Tibial artery (tissue), 4 donors: ENCODE measurements around the gene TSC2.
A peak's percentile ranks its signal among the peaks of the same experiment; 100 is the strongest.

ENCODE experiments used
- DNase-seq, 2 donors: peaks; one replicate each; pipeline ENCODE4 v3.0.0-alpha.2; 2019
- H3K27ac ChIP-seq, 2 donors: fragments of 200-600 bp; sonication (generic) in 1 of 2; 1 replicate in 1 of 2; 2 replicates in 1 of 2; pipeline ENCODE4 v1.5.1; 2018 to 2019; ENCODE audit warnings: mild to moderate bottlenecking in 1 of 2
- H3K27me3 ChIP-seq, 2 donors: fragments of 200-600 bp; sonication (generic) in 1 of 2; one replicate each; pipeline versions ENCODE4 v1.5.1 to v1.6.0; 2016 to 2019
- H3K36me3 ChIP-seq, 3 donors: fragments of 200-600 bp; sonication (generic) in 2 of 3; one replicate each; pipeline ENCODE4 v1.5.1; 2016 to 2019; ENCODE audit warnings: mild to moderate bottlenecking in 2 of 3
- H3K4me1 ChIP-seq, 4 donors: fragments of 200-600 bp; sonication (generic) in 2 of 4; 1 replicate in 3 of 4; 2 replicates in 1 of 4; pipeline ENCODE4 v1.5.1; 2016 to 2019
- H3K4me3 ChIP-seq, 2 donors: fragments of 200-600 bp; sonication (generic) in 1 of 2; 1 replicate in 1 of 2; 2 replicates in 1 of 2; pipeline ENCODE4 v1.5.1; 2018 to 2019; ENCODE audit warnings: mild to moderate bottlenecking in 2 of 2
- H3K9me3 ChIP-seq, 3 donors: fragments of 200-600 bp; sonication (generic) in 1 of 3; one replicate each; pipeline ENCODE4 v1.5.1; 2016 to 2019
- intact Hi-C: fragments of 100-400 bp; cut with DNase I; formaldehyde crosslinking; loops from one replicate; pipeline ENCODE4 v1.15.0; 2023; ENCODE audit warnings: low total_unique reads
- TF ChIP-seq, protein P1 (sequence below), 2 experiments: fragments of 200-600 bp in 1 of 2; fragments of 450-650 bp in 1 of 2; IDR thresholded peaks; one replicate each; pipeline ENCODE4 v1.5.1; 2017 to 2019; ENCODE audit warnings: antibody characterized with exemption in 2 of 2, mild to moderate bottlenecking in 1 of 2, moderate library complexity in 1 of 2

TSC2 gene

DNA sequence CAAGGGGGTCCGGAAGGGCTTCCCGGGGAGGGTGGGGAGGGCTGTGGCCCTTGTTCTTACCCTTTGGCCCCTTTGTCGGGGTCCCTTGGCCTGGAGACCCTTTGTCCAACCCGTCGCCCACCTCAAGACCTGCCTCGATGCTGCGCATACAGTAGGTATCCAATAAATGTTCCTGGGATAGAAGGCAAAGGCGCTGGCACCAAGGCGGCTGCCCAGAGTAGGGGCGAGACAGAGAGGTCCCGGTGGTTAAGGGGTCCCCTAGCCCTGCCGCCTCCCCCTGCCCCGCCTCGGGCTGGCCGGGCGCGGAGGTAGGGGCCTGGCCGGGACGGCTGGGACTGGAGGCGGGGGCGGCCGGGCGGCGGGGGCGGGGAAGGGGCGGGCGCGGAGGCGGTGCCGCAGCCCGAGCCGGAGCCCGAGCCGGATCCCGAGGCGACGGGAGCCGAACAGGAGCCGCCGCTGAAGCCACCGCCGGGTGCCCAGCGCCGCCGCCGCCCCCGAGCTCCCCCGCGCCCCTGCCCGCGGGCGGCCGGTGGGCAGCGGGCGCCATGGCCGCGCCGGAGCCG is 21.2 kb upstream of the TSC2 start, which contains the start of gene NHERF2:
TSS of gene NHERF2 (plus strand) at position 442 of the 563 bp plus-strand sequence. CDS start at position 546, 104 bp downstream.
- DNase-seq: no peak
- Histone ChIP-seq H3K27ac (peak within 1 kb of the TSS; percentile 77 to 98), H3K4me1 (peaks cover 0 to 77% (median 51%) of the 10 kb centered on the region in 4 donors), H3K4me3 (peak within 1 kb of the TSS; percentile 62 to 72), H3K9me3 (no peaks in the 10 kb centered on the region), H3K36me3 (peaks cover 0 to 13% (median 0%) of the 10 kb centered on the region in 3 donors), H3K27me3 (peaks cover 0 to 8% of the 10 kb centered on the region in 2 donors)
- TF ChIP-seq, protein P1, sequence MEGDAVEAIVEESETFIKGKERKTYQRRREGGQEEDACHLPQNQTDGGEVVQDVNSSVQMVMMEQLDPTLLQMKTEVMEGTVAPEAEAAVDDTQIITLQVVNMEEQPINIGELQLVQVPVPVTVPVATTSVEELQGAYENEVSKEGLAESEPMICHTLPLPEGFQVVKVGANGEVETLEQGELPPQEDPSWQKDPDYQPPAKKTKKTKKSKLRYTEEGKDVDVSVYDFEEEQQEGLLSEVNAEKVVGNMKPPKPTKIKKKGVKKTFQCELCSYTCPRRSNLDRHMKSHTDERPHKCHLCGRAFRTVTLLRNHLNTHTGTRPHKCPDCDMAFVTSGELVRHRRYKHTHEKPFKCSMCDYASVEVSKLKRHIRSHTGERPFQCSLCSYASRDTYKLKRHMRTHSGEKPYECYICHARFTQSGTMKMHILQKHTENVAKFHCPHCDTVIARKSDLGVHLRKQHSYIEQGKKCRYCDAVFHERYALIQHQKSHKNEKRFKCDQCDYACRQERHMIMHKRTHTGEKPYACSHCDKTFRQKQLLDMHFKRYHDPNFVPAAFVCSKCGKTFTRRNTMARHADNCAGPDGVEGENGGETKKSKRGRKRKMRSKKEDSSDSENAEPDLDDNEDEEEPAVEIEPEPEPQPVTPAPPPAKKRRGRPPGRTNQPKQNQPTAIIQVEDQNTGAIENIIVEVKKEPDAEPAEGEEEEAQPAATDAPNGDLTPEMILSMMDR (IDR thresholded peaks at IDR 0.05): no peak
- intact Hi-C loops: no loop called here

DNA sequence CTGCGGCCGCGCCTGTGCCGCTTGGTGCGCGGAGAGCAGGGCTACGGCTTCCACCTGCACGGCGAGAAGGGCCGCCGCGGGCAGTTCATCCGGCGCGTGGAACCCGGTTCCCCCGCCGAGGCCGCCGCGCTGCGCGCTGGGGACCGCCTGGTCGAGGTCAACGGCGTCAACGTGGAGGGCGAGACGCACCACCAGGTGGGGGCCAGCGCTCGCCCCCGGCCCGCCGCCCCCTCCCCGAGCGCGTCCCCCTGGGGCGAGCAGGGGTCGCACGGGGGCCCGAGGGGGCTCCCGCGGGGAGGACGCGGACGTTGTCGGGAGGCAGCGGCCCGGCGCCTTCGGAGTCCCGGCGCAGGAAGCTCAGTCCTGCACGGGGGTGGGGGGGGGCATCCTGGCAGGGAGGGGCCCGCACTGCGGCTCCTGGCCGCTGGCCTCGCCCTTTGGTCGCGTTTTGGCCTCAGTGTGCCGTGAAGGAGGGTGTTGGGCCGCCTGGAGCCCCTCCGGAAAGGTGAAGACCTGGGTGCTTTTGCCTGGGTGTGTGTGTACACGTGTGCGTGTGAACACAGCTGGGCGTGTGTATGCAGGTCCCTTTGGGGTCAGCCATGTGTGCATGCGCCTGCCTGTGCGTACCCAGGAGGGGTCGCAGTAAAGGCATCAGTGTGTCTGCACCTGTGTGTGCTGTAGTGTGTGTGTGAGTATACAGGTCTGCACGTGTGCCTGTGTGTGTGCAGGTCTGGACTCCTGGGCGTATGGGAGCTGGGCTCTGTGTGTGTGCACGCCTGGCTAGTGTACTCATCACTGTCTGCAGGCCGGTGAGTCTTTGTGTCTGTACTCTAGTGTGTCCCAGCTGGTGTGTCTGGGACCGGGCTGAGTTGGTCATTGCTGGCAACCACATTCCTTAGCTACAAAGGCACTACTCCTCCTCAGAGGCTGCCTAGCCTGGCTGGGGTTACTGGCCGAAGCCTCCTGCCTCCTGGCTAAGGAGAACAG is 20.5 kb upstream of the TSC2 start:
- Histone ChIP-seq H3K36me3 (peaks cover 0 to 13% (median 0%) of the 10 kb centered on the region in 3 donors), H3K27ac (peak overlapping the region; percentile 77 to 98), H3K4me1 (peaks cover 0 to 82% (median 55%) of the 10 kb centered on the region in 4 donors), H3K4me3 (peak overlapping the region; percentile 62 to 72), H3K9me3 (no peaks in the 10 kb centered on the region), H3K27me3 (peaks cover 0 to 3% of the 10 kb centered on the region in 2 donors)
- TF ChIP-seq, protein P1 (IDR thresholded peaks at IDR 0.05): no peak
- DNase-seq: no peak
- intact Hi-C loops: no loop called here

DNA sequence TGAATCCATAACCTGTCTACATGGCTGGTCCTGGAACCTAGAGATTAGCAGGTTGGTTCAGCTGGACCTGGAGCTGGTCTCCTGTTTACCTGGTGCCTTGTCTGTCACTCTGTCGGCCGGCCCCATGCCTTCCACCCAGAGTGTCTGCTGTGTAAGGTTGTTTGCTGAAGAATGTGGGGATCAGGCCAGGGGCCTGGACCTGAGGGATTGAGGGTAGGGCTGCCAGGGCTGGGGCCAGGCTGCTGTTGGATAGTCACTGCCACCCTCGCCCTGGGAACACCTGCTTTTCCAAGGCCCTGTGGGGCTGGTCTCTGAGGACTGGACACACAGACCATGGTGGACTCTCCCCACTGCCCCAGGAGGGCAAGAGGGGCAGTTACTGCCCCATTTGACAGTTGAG is 19.6 kb upstream of the TSC2 start:
- peaks cover 0 to 82% (median 57%) of the 10 kb centered on the region in 4 donors for H3K4me1 ChIP-seq
- H3K27me3 ChIP-seq: no peaks in the 10 kb centered on the region
- intact Hi-C loops: no loop called here
- H3K4me3 ChIP-seq: peak overlapping the region; percentile 62 to 72
- peak overlapping the region; percentile 77 to 98 for H3K27ac ChIP-seq
- TF ChIP-seq, protein P1 (IDR thresholded peaks at IDR 0.05): no peak
- no peak for DNase-seq
- peaks cover 0 to 13% (median 0%) of the 10 kb centered on the region in 3 donors for H3K36me3 ChIP-seq
- H3K9me3 ChIP-seq: no peaks in the 10 kb centered on the region

DNA sequence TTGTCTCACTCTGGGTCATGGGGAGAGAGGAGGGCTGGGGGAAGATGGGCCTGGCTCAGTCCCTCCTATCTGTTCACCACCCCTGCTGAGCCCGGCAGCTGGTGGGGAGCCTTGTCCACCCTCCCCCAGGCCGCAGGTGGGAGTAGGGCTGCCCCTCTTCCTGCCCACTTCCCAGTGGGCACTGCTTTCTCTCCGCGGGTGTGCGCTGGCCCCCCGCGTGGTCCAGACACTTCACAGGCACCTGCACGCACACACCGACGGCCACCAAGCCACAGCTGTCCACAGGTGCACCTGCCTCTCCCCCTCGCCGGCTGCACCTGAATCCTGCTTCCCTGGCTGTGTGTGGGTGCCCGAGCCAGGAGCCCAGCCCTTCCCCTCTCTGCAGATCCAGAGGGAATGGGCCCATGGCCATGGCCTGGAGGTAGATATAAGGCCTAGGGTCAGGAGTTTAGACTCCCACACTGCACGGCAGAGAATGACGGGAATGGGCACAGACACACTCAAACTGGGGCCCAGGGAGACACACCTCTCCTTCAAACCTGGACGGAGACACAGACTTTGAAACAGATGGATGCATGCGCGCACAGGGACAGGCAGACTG is 19.1 kb upstream of the TSC2 start:
- H3K4me1 ChIP-seq: peaks cover 0 to 82% (median 57%) of the 10 kb centered on the region in 4 donors
- DNase-seq: no peak
- peak overlapping the region; percentile 62 to 72 for H3K4me3 ChIP-seq
- H3K27me3 ChIP-seq: no peaks in the 10 kb centered on the region
- peak overlapping the region in 1 of 2 donors; percentile 98 for H3K27ac ChIP-seq
- H3K36me3 ChIP-seq: peaks cover 0 to 13% (median 0%) of the 10 kb centered on the region in 3 donors
- no peaks in the 10 kb centered on the region for H3K9me3 ChIP-seq
- intact Hi-C loops: no loop called here
- TF ChIP-seq, protein P1 (IDR thresholded peaks at IDR 0.05): no peak

DNA sequence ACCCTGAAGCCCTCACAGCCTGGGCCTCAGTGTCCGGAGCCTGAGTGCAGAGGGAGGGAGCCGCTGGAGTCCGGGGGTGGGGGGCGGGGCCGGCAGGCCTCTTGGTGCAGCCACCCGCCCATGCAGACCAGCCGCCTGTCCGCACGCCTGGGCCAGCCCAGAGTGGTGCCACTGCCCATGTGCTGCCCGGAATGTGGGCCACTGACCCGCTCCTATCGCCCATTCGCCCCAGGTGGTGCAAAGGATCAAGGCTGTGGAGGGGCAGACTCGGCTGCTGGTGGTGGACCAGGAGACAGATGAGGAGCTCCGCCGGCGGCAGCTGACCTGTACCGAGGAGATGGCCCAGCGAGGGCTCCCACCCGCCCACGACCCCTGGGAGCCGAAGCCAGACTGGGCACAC is 18.4 kb upstream of the TSC2 start:
- TF ChIP-seq, protein P1 (IDR thresholded peaks at IDR 0.05): no peak
- intact Hi-C loops: no loop called here
- peaks cover 0 to 85% (median 59%) of the 10 kb centered on the region in 4 donors for H3K4me1 ChIP-seq
- H3K27ac ChIP-seq: peak overlapping the region in 1 of 2 donors; percentile 98
- no peaks in the 10 kb centered on the region for H3K27me3 ChIP-seq
- H3K4me3 ChIP-seq: peak overlapping the region in 1 of 2 donors; percentile 62
- peaks cover 0 to 13% (median 0%) of the 10 kb centered on the region in 3 donors for H3K36me3 ChIP-seq
- H3K9me3 ChIP-seq: no peaks in the 10 kb centered on the region
- DNase-seq: no peak
